HepG2 (cell line): Measurements from ENCODE around the gene FAM219B. TPM values are rescaled to one million over a fixed set of nuclear protein-coding genes. Genes with fewer than 3 reads are reported as not detected.

Experiments used
- FOXK1 ChIP-seq: sonication (generic); formaldehyde crosslinking; IDR thresholded peaks from 2 replicates; pipeline ENCODE4 v1.4.0; 2020; ENCODE audit warnings: low read depth, missing genetic modification reagents, borderline replicate concordance
- FOXK2 ChIP-seq: fragments of 450-650 bp; IDR thresholded peaks from 2 replicates; pipeline ENCODE4 v1.6.1; 2016
- NFE2 ChIP-seq: sonication (generic); formaldehyde crosslinking; IDR thresholded peaks from 2 replicates; pipeline ENCODE4 v1.4.0; 2020; ENCODE audit warnings: missing genetic modification reagents
- NFE2L2 ChIP-seq: fragments of 150-350 bp; IDR thresholded peaks from 2 replicates; pipeline ENCODE4 v1.6.1; 2014; ENCODE audit warnings: low read length
- PHF8 ChIP-seq: sonication (generic); formaldehyde crosslinking; IDR thresholded peaks from 2 replicates; pipeline ENCODE4 v1.5.0; 2020; ENCODE audit warnings: missing genetic modification reagents
- REXO4 ChIP-seq: sonication (generic); formaldehyde crosslinking; IDR thresholded peaks from 2 replicates; pipeline ENCODE4 v1.8.0; 2022; ENCODE audit warnings: missing genetic modification reagents, mild to moderate bottlenecking, borderline replicate concordance
- RNF2 ChIP-seq: fragments of 450-650 bp; conservative IDR thresholded peaks from 2 replicates; pipeline ENCODE4 v1.6.1; 2016; ENCODE audit warnings: low read depth
- SP1 ChIP-seq, 2 experiments: fragments of 450-650 bp in 1 of 2; sonication (generic) in 1 of 2; formaldehyde crosslinking in 1 of 2; IDR thresholded peaks; 2 replicates each; pipeline versions ENCODE4 v1.4.0 to v1.6.1; 2016 to 2020; ENCODE audit warnings: missing genetic modification reagents in 1 of 2
- SYNCRIP ChIP-seq: fragments of 200-400 bp; formaldehyde crosslinking; IDR thresholded peaks from 2 replicates; pipeline ENCODE4 v1.6.1; 2018; ENCODE audit warnings: mild to moderate bottlenecking, low read depth, low read length; ENCODE audit not compliant: insufficient read depth
- TCF7 ChIP-seq: sonication (generic); IDR thresholded peaks from 2 replicates; pipeline ENCODE4 v1.6.1; 2016; ENCODE audit warnings: antibody characterized with exemption, low read depth
- TOPORS ChIP-seq: sonication (generic); formaldehyde crosslinking; IDR thresholded peaks from 2 replicates; pipeline ENCODE4 v1.8.0; 2023; ENCODE audit warnings: mild to moderate bottlenecking, missing genetic modification reagents
- ZNF317 ChIP-seq: sonication (generic); formaldehyde crosslinking; IDR thresholded peaks from 2 replicates; pipeline ENCODE4 v1.5.0; 2020; ENCODE audit warnings: mild to moderate bottlenecking, missing genetic modification reagents
- ZNF34 ChIP-seq: sonication (generic); formaldehyde crosslinking; IDR thresholded peaks from 2 replicates; pipeline ENCODE4 v1.4.0; 2020; ENCODE audit warnings: mild to moderate bottlenecking, missing genetic modification reagents, borderline replicate concordance
- ZNF446 ChIP-seq: sonication (generic); formaldehyde crosslinking; IDR thresholded peaks from 2 replicates; pipeline ENCODE4 v1.5.0; 2020; ENCODE audit warnings: mild to moderate bottlenecking, missing genetic modification reagents
- ZNF800 ChIP-seq: sonication (generic); formaldehyde crosslinking; IDR thresholded peaks from 2 replicates; pipeline ENCODE4 v1.4.0; 2020; ENCODE audit warnings: missing genetic modification reagents
- polyA plus RNA-seq, 8 experiments: library from polyadenylated mRNA; depleted of rRNA in 3 of 8; stranded (reverse) in 7 of 8; unstranded in 1 of 8; fragments of >200 nt; fragmentation: Illumina TruSeq in 4 of 8; extraction: Trizol in 4 of 8; gene quantifications; 2 replicates each; pipeline versions ENCODE4 v1.2.1 to v1.2.3, GENCODE V29; 2011 to 2016; ENCODE audit warnings: low read depth in 4 of 8, missing spikeins in 1 of 8, mixed read lengths in 1 of 8; ENCODE audit not compliant: insufficient read depth in 1 of 8
- total RNA-seq, 5 experiments: library from RNA; depleted of rRNA; stranded (reverse); fragments of >200 nt; fragmentation: Illumina TruSeq; extraction: Trizol; gene quantifications; 2 replicates each; pipeline ENCODE4 v1.2.3, GENCODE V29; 2016; ENCODE audit warnings: low read depth in 1 of 5
- TF ChIP-seq, protein P1 (sequence below): sonication (generic); formaldehyde crosslinking; IDR thresholded peaks from 2 replicates; pipeline ENCODE4 v1.4.0; 2020; ENCODE audit warnings: mild to moderate bottlenecking, missing genetic modification reagents
- TF ChIP-seq, protein P2 (sequence below): sonication (generic); formaldehyde crosslinking; IDR thresholded peaks from 2 replicates; pipeline ENCODE4 v1.4.0; 2020; ENCODE audit warnings: missing genetic modification reagents; ENCODE audit errors: not compliant biosample characterization
- TF ChIP-seq, protein P3 (sequence below): sonication (generic); formaldehyde crosslinking; IDR thresholded peaks from 2 replicates; pipeline ENCODE4 v1.5.1; 2020; ENCODE audit warnings: mild to moderate bottlenecking, missing genetic modification reagents, moderate library complexity
- TF ChIP-seq, protein P4 (sequence below): sonication (generic); formaldehyde crosslinking; IDR thresholded peaks from 2 replicates; pipeline ENCODE4 v1.4.0; 2020; ENCODE audit warnings: missing genetic modification reagents

FAM219B gene
- total and polyA plus RNA-seq, 2 of the 13 experiments (the other 11 are each of a cell fraction or from before 2014, with no cell fraction given): 36.6 to 50.2 TPM

- TF ChIP-seq, protein P1, sequence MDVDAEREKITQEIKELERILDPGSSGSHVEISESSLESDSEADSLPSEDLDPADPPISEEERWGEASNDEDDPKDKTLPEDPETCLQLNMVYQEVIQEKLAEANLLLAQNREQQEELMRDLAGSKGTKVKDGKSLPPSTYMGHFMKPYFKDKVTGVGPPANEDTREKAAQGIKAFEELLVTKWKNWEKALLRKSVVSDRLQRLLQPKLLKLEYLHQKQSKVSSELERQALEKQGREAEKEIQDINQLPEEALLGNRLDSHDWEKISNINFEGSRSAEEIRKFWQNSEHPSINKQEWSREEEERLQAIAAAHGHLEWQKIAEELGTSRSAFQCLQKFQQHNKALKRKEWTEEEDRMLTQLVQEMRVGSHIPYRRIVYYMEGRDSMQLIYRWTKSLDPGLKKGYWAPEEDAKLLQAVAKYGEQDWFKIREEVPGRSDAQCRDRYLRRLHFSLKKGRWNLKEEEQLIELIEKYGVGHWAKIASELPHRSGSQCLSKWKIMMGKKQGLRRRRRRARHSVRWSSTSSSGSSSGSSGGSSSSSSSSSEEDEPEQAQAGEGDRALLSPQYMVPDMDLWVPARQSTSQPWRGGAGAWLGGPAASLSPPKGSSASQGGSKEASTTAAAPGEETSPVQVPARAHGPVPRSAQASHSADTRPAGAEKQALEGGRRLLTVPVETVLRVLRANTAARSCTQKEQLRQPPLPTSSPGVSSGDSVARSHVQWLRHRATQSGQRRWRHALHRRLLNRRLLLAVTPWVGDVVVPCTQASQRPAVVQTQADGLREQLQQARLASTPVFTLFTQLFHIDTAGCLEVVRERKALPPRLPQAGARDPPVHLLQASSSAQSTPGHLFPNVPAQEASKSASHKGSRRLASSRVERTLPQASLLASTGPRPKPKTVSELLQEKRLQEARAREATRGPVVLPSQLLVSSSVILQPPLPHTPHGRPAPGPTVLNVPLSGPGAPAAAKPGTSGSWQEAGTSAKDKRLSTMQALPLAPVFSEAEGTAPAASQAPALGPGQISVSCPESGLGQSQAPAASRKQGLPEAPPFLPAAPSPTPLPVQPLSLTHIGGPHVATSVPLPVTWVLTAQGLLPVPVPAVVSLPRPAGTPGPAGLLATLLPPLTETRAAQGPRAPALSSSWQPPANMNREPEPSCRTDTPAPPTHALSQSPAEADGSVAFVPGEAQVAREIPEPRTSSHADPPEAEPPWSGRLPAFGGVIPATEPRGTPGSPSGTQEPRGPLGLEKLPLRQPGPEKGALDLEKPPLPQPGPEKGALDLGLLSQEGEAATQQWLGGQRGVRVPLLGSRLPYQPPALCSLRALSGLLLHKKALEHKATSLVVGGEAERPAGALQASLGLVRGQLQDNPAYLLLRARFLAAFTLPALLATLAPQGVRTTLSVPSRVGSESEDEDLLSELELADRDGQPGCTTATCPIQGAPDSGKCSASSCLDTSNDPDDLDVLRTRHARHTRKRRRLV: no peak
- TF ChIP-seq, protein P2, sequence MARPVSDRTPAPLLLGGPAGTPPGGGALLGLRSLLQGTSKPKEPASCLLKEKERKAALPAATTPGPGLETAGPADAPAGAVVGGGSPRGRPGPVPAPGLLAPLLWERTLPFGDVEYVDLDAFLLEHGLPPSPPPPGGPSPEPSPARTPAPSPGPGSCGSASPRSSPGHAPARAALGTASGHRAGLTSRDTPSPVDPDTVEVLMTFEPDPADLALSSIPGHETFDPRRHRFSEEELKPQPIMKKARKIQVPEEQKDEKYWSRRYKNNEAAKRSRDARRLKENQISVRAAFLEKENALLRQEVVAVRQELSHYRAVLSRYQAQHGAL (CRISPR knock-in tag): no peak
- TF ChIP-seq ZNF317 (CRISPR knock-in tag) (no peak), ZNF800 (CRISPR knock-in tag) (peak; percentile 85), NFE2 (CRISPR knock-in tag) (no peak), PHF8 (CRISPR knock-in tag) (peak; percentile 96), SP1 (IDR thresholded peaks at IDR 0.05) (no peak), SP1 (CRISPR knock-in tag; IDR thresholded peaks at IDR 0.05) (no peak; the same call in 1 of the 2 replicates), FOXK2 (no peak), FOXK1 (CRISPR knock-in tag) (0 out of 2 replicates have a peak, but pooled peaks have one; percentile 7), RNF2 (peak; percentile 64; the same call in 1 of the 2 replicates), SYNCRIP (no peak), NFE2L2 (no peak), TOPORS (CRISPR knock-in tag) (no peak; the same call in 1 of the 2 replicates), REXO4 (no peak), TCF7 (no peak), ZNF34 (peak; percentile 95; the same call in 1 of the 2 replicates), ZNF446 (CRISPR knock-in tag) (peak; percentile 90)
- TF ChIP-seq, protein P3, sequence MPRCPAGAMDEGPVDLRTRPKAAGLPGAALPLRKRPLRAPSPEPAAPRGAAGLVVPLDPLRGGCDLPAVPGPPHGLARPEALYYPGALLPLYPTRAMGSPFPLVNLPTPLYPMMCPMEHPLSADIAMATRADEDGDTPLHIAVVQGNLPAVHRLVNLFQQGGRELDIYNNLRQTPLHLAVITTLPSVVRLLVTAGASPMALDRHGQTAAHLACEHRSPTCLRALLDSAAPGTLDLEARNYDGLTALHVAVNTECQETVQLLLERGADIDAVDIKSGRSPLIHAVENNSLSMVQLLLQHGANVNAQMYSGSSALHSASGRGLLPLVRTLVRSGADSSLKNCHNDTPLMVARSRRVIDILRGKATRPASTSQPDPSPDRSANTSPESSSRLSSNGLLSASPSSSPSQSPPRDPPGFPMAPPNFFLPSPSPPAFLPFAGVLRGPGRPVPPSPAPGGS (CRISPR knock-in tag): peak; percentile 67; the same call in 1 of the 2 replicates
- TF ChIP-seq, protein P4, sequence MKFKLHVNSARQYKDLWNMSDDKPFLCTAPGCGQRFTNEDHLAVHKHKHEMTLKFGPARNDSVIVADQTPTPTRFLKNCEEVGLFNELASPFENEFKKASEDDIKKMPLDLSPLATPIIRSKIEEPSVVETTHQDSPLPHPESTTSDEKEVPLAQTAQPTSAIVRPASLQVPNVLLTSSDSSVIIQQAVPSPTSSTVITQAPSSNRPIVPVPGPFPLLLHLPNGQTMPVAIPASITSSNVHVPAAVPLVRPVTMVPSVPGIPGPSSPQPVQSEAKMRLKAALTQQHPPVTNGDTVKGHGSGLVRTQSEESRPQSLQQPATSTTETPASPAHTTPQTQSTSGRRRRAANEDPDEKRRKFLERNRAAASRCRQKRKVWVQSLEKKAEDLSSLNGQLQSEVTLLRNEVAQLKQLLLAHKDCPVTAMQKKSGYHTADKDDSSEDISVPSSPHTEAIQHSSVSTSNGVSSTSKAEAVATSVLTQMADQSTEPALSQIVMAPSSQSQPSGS (CRISPR knock-in tag): 0 out of 2 replicates have a peak, but pooled peaks have one; percentile 11
These were observed 31.1 kb upstream of the FAM219B start, which contains the start of gene COX5A (continued) for GRCh38 chr15:74937590-74938371.
